HEK293T (cell line): ENCODE measurements around the gene USP49.

Source experiments
- ARNT ChIP-seq: fragments of 450-650 bp; IDR thresholded peaks from 2 replicates; pipeline ENCODE4 v1.6.1; 2017; ENCODE audit warnings: mild to moderate bottlenecking
- BHLHE40 ChIP-seq: fragments of 450-650 bp; IDR thresholded peaks from 2 replicates; pipeline ENCODE4 v1.6.1; 2016; ENCODE audit warnings: mild to moderate bottlenecking, moderate library complexity, borderline replicate concordance
- HDGF ChIP-seq: fragments of 450-650 bp; IDR thresholded peaks from 2 replicates; pipeline ENCODE4 v1.6.1; 2017; ENCODE audit warnings: antibody characterized with exemption, borderline replicate concordance
- SUZ12 ChIP-seq: fragments of 450-650 bp; IDR thresholded peaks from 2 replicates; pipeline ENCODE4 v1.6.1; 2016; ENCODE audit warnings: mild to moderate bottlenecking

DNA sequence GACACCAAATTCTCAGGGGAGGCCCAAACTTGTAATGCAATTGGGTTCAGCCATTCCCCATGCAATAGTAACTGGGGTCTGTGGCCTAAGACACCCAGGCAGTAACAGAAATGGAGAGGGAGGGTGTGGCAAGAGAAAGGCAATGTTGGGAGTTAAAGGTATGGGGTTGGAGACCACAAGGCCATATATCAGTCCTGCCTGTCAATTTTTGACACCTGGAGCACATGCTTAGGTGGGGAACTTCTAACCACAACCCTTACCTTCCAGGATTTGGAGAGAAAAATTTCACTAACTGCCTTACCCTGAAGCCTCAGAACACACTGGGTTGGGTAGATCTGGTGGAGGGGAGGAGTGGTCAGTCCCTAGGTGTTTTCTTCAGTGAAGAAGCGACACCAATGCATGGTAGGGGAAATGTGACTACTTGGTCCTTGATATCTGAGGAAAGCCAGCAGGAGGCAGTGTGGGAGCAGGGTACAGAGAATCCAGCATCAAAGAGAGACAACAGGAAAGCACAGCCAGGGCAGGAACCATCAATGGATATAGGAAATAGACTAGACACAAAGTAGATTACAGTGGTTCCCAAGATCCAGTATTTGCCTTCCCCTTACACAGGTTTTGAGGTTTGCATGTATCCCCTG, 6.8 kb upstream of the USP49 start:
- TF ChIP-seq BHLHE40 (no peak), SUZ12 (no peak), HDGF (no peak), ARNT (no peak)
